GM23338 (cell line): Measurements from ENCODE around the gene SERPINB2.

Source experiments
- EZH2 ChIP-seq: fragments of 200-600 bp; sonication (generic); IDR thresholded peaks from one replicate; pipeline ENCODE4 v1.8.0; 2017; ENCODE audit warnings: antibody characterized with exemption, mild to moderate bottlenecking, low read depth; ENCODE audit not compliant: unreplicated experiment
- JUNB ChIP-seq: IDR thresholded peaks from one replicate; pipeline ENCODE4 v1.6.1; 2016; ENCODE audit warnings: antibody characterized with exemption; ENCODE audit not compliant: unreplicated experiment
- POLR2AphosphoS5 ChIP-seq: IDR thresholded peaks from 2 replicates; pipeline ENCODE4 v1.6.1; 2016; ENCODE audit warnings: antibody characterized with exemption, low read depth
- REST ChIP-seq: IDR thresholded peaks from one replicate; pipeline ENCODE4 v1.6.1; 2018; ENCODE audit warnings: antibody characterized with exemption; ENCODE audit not compliant: unreplicated experiment
- ZNF331 ChIP-seq: fragments of 250-450 bp; sonication (Bioruptor Pico); IDR thresholded peaks from 2 replicates; pipeline ENCODE4 v1.5.0; 2020; ENCODE audit warnings: low read depth, mild to moderate bottlenecking, moderate library complexity
- TF ChIP-seq, protein P1 (sequence below), 2 experiments: fragments of 200-600 bp in 1 of 2; sonication (generic) in 1 of 2; conservative IDR thresholded peaks; 2 replicates each; pipeline versions ENCODE4 v1.5.1 to v1.6.1; 2016 to 2017; ENCODE audit warnings: antibody characterized with exemption in 2 of 2, low read depth in 2 of 2, mild to moderate bottlenecking in 2 of 2, moderate library complexity in 1 of 2

- TF ChIP-seq, protein P1, sequence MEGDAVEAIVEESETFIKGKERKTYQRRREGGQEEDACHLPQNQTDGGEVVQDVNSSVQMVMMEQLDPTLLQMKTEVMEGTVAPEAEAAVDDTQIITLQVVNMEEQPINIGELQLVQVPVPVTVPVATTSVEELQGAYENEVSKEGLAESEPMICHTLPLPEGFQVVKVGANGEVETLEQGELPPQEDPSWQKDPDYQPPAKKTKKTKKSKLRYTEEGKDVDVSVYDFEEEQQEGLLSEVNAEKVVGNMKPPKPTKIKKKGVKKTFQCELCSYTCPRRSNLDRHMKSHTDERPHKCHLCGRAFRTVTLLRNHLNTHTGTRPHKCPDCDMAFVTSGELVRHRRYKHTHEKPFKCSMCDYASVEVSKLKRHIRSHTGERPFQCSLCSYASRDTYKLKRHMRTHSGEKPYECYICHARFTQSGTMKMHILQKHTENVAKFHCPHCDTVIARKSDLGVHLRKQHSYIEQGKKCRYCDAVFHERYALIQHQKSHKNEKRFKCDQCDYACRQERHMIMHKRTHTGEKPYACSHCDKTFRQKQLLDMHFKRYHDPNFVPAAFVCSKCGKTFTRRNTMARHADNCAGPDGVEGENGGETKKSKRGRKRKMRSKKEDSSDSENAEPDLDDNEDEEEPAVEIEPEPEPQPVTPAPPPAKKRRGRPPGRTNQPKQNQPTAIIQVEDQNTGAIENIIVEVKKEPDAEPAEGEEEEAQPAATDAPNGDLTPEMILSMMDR (conservative IDR thresholded peaks at IDR 0.05; ENCODE audit: low read depth in 2 of 2): no peak
- TF ChIP-seq EZH2 (no peak), POLR2AphosphoS5 (no peak), REST (no peak), ZNF331 (no peak), JUNB (no peak)
Observed at GRCh38 chr18:63897072-63897471, 9.6 kb downstream of the SERPINB2 start.
